ENCODE results near the gene GSKIP.
A peak's percentile ranks its signal among the peaks of the same experiment; 100 is the strongest.
"Not testable (repeated sequence)": the region's sequence is repeated elsewhere in the genome, so short reads cannot be mapped to it uniquely, and the experiment has no call there.

GSKIP gene, protein sequence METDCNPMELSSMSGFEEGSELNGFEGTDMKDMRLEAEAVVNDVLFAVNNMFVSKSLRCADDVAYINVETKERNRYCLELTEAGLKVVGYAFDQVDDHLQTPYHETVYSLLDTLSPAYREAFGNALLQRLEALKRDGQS

DNA sequence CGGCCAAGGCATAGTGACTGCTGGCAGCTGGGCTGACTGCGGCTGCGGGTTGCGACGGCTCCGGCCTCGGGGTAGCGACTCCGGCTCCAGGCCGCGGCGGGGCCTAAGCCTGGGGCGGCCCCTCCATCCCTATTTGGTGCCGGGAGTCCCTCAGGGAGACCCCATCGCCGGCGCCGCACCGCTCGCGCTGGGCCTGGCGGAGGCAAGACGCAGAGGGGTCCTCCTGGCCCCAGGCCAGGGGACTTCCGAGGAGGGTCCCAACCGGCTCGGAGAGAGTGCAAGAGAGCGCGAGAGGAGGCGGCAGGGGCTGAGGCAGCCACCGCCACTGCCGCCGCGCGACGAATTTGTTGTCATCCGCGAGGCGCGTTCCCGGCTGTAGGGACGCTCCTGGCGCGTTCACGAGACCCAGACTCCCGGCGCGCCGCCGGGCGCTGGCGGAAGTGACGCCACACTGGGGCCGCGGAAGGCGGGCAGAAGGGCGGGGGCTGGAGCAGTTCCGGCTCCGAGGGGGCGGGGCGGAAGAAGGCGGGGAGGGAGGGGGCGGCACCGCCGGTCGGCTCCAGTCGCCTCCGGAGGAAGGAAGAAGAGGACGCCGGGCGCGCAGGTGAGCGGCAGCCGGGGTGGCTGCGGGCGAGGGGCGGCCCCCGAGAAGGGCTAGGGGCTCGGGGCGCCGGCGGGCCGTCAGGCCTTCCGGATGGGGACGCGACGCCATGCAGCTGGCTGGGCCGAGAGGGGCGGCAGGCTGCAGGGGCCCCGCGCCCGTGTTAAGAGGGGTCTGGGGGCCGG lies at the start of gene GSKIP, which contains the start of gene ATG2B:
GSKIP (plus strand) TSS at position 562 of the 786 bp plus-strand sequence. CDS start 18,722 bp downstream, outside the sequence.
ATG2B (minus strand) TSS at position 377 of the 786 bp plus-strand sequence; CDS start at position 12, 365 bp downstream.
- peak; percentile 65 for DNase-seq

DNA sequence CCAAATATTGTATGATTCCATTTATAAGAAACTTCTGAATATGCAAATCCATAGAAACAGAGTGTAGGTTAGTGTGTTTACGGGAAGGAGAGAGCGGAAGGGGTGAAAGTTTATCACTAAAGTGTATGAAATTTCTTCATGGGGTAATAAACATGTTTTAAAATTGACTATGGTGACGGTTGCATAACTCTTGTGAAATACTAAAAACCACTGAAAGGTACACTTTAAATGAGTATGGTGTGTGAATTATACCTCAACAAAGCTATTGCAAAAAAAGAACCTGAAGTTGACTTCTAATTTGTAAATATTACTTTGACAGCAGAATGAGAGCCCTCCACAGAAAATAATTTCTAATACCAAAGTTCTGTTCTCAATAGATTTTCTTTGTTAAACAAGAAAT lies 47.2 kb upstream of the GSKIP start:
- no peak for DNase-seq

DNA sequence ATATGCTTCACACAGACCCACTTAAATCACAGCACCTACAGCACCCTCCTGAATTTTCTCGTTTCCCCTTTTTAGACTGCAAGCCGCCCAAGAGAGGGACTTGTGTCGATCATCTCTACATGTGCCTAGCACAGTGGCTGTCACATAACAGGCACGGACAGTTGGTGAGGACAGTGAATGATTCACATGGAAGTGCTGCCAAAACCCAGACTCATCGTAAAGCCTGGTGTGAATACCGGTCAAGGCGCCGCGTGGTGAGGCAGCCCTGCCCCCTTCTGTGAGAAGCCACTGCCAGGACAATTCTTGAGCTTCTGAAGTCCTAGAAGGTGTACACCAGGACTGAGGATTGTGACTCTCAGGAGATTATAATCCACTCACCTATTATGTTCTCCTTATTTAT lies 44.5 kb upstream of the GSKIP start:
- no peak for DNase-seq

DNA sequence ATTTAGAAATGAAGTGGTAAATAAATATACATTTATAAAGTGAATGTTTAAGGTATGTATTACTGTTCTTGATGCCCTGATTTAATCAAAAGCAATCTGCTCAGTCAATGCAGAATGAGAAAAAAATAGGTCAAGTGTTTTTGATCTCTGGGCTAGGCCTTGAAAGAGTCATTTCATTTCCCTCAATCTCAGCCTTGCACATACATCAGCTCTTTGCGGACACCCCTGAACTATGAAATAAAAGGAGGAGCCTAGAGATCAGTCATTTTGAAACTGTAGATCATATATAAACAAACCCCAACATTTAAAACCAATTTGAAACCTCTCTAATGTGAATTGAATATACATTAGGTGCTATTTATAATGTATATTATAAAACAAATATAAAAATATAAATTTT lies 42.7 kb upstream of the GSKIP start:
- DNase-seq, result no peak

DNA sequence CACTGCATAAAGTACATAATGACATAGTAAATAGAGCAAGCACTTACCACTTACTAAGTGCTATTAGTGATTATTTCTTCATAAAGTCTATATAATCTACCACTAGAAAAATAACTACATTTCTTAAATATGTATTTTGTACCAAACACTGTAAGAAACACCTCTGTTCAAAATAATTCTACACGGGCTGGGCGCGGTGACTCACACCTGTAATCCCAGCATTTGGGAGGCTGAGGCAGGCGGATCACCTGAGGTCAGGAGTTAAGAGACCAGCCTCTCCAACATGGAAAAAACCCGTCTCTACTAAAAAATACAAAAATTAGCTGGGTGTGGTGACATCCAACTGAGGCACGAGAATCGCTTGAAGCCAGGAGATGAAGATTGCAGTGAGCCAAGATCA lies 39.1 kb upstream of the GSKIP start:
- no peak for DNase-seq

DNA sequence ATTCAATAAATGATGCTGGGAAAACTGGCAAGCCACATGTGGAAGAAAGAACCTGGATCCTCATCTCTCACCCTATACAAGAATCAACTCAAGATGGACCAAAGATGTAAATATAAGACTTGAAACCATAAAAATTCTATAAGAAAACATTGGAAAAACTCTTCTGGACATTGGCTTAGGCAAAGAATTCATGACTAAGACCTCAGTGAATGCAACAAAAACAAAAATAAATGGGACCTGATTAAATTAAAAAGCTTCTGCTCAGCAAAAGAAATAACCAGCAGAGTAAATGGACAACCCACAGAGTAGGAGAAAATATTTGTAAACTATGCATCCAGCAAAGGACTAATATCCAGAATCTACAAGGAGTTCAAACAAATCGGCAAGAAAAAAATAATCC lies 24.8 kb upstream of the GSKIP start:
- no peak for DNase-seq

DNA sequence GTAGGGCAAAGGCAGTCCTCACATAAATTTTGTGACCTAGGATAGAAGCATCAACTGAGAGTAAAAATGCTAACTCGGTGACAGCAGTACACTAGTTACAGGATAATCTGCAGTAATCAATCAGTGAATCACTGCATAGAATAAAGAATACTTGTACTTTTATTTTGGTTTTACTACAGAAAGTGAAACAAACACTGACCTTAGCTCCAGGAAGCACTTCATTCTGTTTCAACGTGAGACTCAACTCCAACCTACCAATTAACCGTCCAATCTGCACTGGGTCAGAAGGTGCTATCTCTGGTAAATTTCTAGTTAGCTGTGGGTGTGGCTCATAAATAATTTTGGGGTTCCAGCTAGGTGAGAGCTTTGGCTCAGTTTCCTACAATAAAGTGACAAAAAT lies 22.0 kb upstream of the GSKIP start:
- no peak for DNase-seq

DNA sequence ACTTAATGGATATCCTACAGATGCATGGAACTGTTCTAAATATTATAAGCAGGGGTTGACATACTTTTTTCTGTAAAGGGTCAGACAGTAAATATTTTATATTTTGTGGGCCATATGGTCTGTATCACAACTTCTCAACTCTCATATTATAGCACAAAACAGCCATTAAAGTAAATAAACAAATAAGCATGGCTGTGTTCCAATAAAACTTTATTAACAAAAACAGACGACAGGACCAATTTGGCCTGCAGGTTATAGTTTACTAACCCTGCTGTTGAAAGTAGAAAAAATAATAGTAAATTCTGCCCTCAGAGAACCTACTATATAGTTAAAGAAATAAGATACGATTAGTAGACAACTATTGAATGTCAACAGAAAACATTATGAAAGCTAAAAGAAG lies 17.7 kb upstream of the GSKIP start:
- no peak for DNase-seq

DNA sequence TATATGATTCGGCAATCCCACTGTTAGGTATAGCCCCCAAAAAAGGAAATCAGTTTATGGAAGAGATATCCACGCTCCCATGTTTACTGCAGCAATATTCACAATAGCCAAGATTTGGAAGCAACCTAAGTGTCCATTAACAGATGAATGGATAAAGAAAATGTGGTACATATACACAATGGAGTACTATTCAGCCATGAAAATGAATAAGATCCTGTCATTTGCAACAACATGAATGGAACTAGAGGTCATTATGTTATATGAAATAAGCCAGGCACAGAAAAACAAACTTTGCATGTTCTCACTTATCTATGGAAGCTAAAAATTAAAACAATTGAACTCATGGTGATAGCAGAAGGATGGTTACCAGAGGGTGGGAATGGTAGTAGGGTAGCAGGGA lies 15.4 kb upstream of the GSKIP start:
- not testable (repeated sequence) for DNase-seq

DNA sequence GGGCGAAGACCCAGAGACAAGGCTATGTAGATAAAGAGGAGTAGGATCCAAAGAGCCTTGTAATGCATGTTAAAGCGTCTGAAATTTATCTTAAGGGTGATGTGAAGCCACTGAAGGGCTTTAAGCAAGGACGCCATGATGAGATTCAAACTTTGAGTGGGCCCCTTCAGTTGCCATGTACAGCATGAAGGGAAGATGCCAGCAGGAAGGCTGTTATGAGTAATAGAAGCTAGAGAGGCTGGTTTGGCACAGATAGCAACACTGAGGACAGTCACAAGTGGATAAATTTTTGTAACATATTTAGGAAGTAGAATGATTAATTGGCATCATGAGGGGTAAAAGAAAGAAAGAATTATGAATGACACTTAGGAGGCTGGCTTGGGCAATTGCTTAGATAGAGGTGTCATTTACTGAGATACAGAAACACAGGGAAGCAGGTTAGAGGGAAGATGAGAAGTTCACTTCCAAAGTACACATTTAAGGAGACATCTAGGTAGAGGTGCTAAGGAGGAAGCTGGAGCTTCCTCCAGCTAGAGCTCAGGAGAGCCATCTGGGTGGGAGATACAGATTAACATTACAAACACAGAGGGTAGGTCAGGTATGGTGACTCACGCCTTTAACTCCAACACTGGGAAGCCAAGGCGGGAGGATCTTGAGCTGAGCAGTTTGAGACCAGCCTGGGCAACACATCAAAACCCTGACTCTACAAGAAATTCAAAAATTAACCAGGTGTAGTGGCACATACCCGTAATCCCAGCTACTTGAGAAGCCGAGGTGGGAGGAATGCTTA lies 13.8 kb upstream of the GSKIP start:
- no peak for DNase-seq

DNA sequence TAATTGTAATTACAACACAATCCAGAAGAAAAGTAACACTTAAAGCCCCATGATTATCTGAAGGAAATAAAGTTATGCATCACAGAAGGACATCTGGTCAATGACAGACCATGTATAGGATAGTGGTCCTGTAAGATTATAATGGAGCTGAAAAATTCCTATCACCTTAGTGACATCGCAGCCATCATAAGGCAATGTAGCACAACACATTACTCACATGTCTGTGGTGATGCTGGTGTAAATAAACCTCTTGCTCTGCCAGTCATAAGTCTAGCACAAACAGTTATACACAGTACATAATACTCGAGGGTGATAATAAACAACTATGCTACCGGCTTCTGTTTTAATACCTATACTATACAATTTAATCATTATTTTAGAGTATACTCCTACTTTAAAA lies 11.3 kb upstream of the GSKIP start:
- DNase-seq, result no peak

DNA sequence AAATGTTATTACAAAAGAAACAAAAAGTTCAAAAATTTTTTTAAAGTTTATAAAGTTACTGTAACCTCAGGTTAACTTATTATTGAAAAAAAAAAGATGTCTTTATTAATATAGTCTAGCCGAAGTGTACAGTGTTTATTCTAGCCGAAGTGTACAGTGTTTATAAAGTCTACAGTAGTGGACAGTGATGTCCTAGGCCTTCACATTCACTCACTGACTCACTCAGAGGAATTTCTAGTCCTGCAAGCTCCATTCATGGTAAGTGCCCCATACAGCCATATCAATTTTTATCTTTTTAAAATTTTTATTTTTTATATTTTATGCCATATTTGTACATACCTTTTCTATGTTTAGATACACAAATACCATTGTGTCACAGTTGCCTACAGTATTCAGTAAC lies 10.6 kb upstream of the GSKIP start:
- DNase-seq, result no peak

DNA sequence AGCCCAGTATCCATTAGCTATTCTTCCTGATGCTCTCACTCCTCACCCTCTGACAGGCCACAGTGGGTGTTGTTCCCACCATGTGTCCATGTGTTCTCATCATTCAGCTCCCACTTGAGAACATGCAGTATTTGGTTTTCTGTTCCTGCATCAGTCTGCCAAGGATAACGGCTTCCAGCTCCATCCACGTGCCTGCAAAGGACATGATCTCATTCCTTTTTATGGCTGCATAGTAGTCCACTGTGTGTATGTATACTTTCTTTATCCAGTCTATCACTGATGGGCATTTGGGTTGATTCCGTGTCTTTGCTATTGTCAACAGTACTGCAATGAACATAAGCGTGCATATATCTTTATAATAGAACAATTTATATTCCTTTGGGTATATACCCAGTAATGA lies 9.1 kb upstream of the GSKIP start:
- DNase-seq, result no peak

DNA sequence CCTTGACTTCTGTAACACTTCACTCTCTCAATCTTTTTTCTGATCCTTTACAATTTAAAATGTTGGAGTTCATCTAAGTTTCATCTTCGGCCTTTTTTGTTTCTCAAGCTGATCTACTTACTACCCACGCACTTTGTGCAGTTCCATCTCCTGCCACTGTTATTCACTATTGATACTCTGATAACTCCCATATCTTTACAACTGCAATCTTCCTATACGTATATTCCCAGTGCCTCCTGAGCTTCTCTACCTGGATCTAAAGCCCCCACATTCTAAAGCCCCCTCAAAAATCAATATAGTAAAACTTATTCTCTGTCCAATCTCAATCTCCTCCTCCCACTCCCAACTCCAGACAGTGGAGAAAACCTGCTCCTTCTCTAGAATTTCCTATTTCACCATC lies 6.1 kb upstream of the GSKIP start:
- no peak for DNase-seq

DNA sequence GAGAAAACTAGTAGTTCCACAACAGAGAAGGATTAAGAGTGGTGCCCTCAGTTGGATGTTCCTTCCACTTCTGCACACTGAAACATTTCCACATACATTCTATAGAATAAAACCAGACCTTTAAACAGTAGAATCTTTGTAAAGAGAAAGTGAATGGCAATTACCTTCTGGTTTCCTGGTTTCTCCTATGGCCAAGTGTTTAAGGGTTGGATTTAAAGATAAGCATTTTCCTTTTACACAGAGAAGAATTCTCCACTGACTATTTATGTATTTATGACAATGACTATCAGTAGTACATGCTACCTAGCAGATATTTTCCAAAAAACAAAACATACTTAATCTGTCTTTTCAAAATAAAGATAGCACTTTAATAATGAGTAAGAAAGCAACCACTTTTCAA lies 3.4 kb upstream of the GSKIP start:
- no peak for DNase-seq

DNA sequence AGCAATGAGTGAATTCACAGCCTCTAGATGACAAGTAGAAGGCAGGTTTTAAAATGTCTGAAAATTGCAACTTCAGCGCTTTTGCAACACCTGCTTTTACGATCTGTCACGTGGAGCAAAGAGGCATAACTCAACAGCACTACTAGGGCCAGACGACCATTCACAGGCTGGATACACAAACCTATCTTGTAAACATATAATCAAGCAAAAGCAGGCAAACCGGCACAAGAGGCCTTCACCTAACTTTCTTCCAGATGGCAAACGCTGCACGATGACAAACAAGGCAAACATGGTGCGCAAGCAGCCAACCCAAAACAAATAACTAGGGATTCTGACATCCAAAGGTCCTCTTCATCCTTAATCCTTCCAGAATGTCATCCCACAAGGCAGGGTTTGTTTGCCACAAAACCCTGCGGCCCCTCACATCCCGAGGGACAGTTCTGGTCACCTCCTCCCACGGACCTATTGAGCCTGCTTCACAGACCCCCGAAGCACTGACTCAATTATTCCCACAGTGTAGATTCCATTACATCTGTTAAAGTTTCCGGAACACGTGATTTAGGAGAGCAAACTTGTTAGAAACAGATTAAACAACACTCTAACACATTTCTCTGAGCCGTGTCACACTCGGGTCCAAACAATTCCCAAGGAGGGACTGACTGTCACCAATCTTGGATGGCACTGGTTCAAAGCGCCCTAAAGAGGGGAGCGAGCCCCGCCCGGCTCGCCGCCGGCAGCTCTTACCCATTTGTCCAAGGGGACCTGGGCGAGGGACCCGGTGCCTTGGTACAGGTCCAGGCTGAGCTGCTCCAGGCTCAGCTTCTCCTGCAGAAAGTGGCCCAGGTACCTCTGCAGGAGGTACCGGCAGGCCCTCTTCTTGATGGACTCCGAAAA lies 1.0 kb upstream of the GSKIP start:
- DNase-seq, result no peak

DNA sequence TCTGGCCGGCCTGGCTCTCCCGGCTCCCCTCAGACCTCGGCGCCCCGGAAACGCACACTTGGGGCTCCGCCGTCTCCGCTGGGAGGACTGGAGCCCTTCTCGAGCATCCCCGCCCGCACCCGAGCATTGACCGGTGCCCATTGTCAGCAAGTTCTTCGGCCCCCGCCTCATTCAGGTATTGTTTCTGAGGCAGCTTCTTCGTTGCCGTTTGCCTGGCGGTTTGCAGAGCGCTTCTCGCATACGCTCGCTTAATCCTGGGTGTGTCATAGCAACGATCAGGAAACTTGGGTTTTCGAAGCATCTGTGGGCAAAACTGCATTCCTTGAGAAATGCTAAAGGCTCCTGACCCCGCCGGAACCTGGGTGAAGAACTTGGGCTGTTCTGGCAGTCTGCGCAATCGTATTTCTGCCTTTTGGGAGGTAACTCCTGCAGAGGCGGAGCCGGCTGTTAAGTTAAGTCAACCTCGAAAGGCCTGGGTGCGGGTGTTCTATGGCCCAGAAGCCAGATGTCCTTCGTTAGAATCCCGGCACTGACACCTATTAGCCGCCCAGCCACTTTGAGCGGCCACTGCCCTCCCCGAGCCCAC lies 518 bp downstream of the GSKIP start:
- no peak for DNase-seq

DNA sequence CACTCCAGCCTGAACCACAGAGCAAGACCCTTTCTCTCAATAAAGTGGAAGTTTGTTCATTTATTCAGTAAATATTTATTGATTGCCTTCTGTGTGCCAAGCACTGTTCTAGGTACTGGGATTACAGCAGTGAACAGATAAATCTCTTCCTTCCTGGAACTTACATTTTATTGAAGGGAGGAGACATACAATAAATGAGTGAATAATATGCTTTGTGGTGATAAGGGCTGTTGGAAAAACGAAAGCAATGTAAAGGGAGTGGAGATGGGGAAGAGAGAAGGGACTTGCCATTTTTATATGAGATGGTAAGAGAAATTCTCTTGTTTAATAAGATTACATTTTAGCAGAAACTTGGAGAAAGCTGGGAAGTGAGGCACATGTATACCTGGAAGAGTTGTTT lies 1.6 kb downstream of the GSKIP start:
- DNase-seq, result no peak

DNA sequence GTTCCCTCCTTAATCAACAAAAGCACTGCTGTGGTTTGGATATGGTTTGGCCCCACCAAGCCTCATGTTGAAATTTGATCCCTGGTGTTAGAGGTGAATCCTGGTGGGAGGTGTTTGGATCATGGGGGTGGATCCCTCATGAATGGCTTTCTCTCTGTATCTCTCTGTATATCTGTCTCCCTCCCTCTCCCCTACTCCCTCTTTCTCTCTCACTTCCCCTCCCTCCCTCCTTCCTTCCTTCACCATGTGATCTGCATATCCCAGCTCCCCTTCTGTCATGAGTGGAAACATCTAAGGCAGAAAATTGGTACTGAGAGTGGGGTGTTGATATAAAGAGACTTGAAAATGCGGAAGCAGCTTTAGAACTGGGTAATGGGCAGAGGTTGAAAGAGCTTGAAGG lies 5.2 kb downstream of the GSKIP start:
- DNase-seq, result no peak

DNA sequence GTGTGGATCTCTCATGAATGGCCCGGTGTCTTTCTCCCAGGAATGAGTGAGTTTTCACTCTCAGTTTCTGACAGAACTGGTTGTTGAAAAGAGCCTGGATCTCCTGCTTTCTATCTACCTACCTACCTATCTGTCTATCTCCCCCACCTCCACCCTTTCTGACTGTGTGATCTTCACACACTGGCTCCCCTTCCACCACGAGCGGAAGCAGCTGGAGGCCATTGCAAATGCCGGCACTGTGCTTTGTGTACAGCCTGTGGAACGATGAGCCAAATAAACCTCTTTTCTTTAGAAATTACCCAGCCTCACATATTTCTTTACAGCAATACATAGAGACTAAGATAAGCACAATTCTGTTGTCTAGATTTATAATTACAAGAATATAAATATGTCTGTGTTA lies 7.2 kb downstream of the GSKIP start:
- DNase-seq, result no peak

DNA sequence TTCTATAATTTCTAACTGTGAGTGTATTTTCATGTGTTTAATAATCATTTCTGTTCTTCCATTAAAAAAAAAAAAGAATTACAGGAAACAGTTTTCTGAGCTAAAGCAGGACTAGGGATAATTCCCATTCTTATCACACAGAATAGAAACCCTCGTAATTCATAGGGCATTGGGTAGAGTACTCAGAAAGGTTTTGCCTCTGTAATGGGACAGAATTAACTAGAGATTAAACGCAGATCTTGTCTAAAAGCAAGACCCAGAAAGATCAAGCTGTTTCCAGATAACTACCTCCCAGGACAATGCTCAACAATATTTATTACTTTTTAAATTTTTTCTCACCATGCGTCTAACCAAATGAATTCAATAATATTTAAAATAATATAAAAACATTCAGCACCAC lies 10.2 kb downstream of the GSKIP start:
- no peak for DNase-seq

DNA sequence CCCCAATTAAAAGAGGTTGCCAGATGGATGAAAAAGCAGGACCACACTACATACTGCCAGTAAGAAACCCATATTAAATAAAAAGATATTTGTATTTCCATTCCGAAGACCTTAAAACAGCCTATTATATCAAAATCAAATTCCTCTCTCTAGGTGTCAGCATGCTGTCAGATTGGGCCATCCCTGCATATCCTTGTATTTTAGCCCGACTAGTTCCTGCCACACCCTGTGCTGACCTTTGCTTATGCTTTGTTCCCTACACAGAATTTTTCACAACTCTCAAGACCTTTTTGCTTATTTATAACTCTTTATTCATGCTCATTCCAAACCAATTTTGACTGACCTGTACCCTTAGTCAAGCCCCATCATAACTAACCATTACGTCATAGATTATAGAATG lies 12.8 kb downstream of the GSKIP start:
- no peak for DNase-seq

DNA sequence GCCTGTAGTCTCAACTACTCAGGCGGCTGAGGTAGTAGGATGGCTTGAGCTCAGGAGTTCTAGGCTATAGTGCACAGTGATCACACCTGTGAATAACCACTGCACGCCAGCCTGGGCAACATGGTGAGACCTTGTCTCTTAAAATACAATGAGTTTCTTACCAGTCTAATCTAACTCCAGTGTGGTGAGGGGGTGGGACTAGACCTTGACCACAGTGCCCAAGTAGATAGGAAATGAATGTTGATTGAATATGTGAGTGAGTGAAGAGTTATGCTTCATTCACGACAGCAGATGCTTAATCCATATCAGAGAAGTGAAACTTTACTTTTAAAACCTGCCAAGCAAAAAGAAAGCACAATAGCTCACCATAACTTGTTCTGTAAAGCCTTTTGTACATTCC lies 17.4 kb downstream of the GSKIP start:
- DNase-seq, result no peak

All from NCI-H446 treated with DMSO at 0.1 percent for 48 hours (cell line).